ENCODE data around the gene MAN1B1. TPM values are rescaled to one million over a fixed set of nuclear protein-coding genes. Genes with fewer than 3 reads are reported as not detected.
A peak's percentile ranks its signal among the peaks of the same experiment; 100 is the strongest.

Gene MAN1B1
- total RNA-seq, 1 experiment from 2014 or later, result 50.9 TPM

- intact Hi-C loops (cut with micrococcal nuclease), result no loop called here
Observed at GRCh38 chr9:137128158-137128861, 41.5 kb downstream of the MAN1B1 start.

More at GRCh38 chr9:137128158-137128861, 41.5 kb downstream of the MAN1B1 start:
- peak overlapping the region; percentile 97 for H3K9ac ChIP-seq (ENCODE audit: low read length)
- no peaks in the 10 kb centered on the region for H3K36me3 ChIP-seq (ENCODE audit: control insufficient read depth in 1 of 2, insufficient read depth in 2 of 2, low read length in 2 of 2)
- H4K20me1 ChIP-seq (ENCODE audit: insufficient read depth), result 0 out of 2 replicates have a peak, but pooled peaks cover 3% of the 10 kb centered on the region
- peak overlapping the region; percentile 86 for H3K4me2 ChIP-seq (ENCODE audit: low read length)
- H3K9me2 ChIP-seq (ENCODE audit: insufficient read depth), result no peaks in the 10 kb centered on the region
- no peak overlapping the region for H2AFZ ChIP-seq (ENCODE audit: low read depth, low read length, poor library complexity, severe bottlenecking)
- POLR2A ChIA-PET, result interaction anchor here (0.7 to 1.6 kb wide), 3 partner anchors 34 to 149 kb away, joined by 3 to 7 read pairs (median 3); partner anchors contain the start of genes MAN1B1 and TOR4A
- RAD21 ChIA-PET (ENCODE audit: low non-redundant PET in 1 of 2, low total read pairs in 2 of 2, uncharacterized antibody in 2 of 2, unreplicated experiment in 2 of 2), result no interaction called here
- no peaks in the 10 kb centered on the region for H3K27me3 ChIP-seq (ENCODE audit: insufficient read depth, low read length)
- no peak for ATAC-seq
- CTCF ChIA-PET, result no interaction called here
- no peaks in the 10 kb centered on the region for H3K9me3 ChIP-seq (ENCODE audit: control insufficient read depth in 1 of 2, insufficient read depth in 1 of 2, low read depth in 1 of 2, low read length in 2 of 2)
- peaks cover 31% of the 10 kb centered on the region for H3K79me2 ChIP-seq (ENCODE audit: insufficient read depth, low read length)
- peak overlapping the region; percentile 89 for H3K27ac ChIP-seq (ENCODE audit: low read depth, low read length)
- TSS peak; percentile 69 for BruUV-seq (replicated peaks)
- H3K4me1 ChIP-seq (ENCODE audit: control insufficient read depth in 1 of 2, insufficient read depth in 2 of 2, low read length in 2 of 2), result peaks cover 20 to 43% of the 10 kb centered on the region in 2 experiments; a peak in 3 of 4 replicates
- H3K4me3 ChIP-seq (replicated peaks in 1 of 2; ENCODE audit: low read depth in 1 of 2, low read length in 2 of 2), result peak overlapping the region; percentile 85 to 94
- DNase-seq (ENCODE audit: low read depth, low spot score), result no peak
- TF ChIP-seq REST (IDR thresholded peaks at IDR 0.05; ENCODE audit: low read depth) (no peak), SIN3A (IDR thresholded peaks at IDR 0.05; ENCODE audit: low read depth) (no peak), ZNF274 (IDR thresholded peaks at IDR 0.05; ENCODE audit: low read depth, low read length) (no peak)

Measured in HCT116 (cell line).